GM19455 (cell line): ENCODE measurements around the gene ATXN1.
A peak's percentile ranks its signal among the peaks of the same experiment; 100 is the strongest.

Experiments used
- ATAC-seq: cut with Tn5 transposase; IDR thresholded peaks from one replicate; pipeline ENCODE4 v1.9.1; 2021; ENCODE audit not compliant: unreplicated experiment

ATXN1 gene

GRCh38 chr6:16683641-16684194 lies 77.5 kb downstream of the ATXN1 start:
- no peak for ATAC-seq

DNA sequence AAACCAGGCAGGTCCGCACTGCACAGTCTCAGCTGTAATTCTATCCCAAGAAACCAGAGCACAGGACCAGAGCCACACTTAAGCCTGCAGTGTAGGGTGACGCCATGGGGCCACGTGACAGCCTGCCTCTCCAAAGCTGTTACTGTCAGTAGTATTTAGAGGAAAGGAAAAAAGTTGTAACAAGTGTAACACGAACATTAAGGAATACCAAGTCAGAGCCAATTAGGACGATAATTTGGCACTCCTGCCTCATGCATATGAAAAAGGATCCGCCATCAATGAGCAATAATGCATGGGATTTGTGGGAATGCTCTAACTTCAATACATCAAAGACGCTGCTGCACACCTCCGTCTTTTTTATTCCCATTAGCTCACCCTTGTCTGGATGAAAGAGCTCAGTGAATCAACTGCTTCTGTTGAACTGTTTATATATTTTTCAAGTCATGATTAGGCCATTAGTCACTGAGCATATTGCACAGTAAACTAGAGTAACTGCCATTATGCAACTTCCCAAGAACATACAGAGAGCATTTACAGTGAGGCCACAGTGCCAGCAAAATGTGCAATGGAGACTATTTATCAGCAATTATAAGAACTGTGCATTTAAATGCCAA lies 79.9 kb downstream of the ATXN1 start:
- ATAC-seq, result no peak

DNA sequence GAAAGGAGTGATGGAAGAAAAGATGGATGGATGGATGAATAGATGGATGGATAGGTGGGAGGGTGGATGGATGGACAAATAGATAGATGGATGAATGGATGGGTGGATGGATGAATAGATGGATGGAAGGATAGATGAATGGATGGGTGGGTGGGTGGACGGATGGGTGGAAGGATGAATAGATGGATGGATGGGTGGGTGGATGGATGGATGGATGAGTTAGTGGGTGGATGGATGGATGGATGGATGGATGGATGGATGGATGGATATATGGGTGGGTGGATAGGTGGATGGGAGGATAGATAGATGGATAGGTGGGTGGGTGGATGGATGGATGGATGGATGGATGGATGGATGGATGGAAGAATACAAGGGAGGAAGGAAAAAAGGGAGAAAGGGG lies 82.2 kb downstream of the ATXN1 start:
- ATAC-seq, result no peak

GRCh38 chr6:16677458-16677857 lies 83.8 kb downstream of the ATXN1 start:
- ATAC-seq, result no peak

DNA sequence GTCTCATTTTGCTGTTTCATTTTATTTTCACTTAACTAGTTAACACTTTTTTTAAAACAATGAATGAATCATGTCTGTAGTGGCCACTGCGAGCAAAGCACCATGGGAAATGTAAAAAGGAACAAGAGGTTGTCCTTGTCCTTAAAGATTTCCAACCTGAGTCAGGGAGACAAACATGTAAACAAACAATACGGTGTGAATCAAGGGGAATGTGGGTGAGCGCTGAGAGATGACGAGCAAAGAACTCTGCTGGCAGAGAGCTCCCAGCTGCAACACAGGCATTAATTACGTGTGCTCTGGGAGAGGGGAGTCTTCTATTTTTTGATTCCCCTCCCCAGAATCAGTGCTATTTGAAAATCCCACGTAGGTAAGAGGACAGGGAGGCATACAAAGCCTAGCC lies 84.3 kb downstream of the ATXN1 start:
- ATAC-seq, result no peak

DNA sequence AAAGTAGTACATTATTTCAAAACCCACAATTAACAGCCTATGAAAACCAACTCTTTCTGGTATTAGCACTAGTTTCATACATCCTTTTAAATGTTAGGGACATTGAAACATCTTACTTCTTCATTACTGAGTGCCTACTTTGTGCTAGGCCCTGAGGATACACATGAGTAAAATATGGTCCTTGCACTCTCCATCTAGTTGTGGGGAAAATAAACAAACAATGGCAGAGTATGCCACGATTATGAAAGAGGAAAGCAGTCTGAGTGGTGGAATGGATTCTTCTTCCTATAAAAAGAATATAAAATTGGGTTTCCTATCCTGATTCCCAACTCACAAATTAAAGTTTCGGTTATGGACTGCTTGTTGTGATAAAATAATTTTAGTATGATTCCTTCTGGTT lies 84.9 kb downstream of the ATXN1 start:
- ATAC-seq, result no peak

GRCh38 chr6:16674801-16675392 lies 86.4 kb downstream of the ATXN1 start:
- ATAC-seq, result no peak

GRCh38 chr6:16673011-16673797 lies 88.1 kb downstream of the ATXN1 start:
- no peak for ATAC-seq

DNA sequence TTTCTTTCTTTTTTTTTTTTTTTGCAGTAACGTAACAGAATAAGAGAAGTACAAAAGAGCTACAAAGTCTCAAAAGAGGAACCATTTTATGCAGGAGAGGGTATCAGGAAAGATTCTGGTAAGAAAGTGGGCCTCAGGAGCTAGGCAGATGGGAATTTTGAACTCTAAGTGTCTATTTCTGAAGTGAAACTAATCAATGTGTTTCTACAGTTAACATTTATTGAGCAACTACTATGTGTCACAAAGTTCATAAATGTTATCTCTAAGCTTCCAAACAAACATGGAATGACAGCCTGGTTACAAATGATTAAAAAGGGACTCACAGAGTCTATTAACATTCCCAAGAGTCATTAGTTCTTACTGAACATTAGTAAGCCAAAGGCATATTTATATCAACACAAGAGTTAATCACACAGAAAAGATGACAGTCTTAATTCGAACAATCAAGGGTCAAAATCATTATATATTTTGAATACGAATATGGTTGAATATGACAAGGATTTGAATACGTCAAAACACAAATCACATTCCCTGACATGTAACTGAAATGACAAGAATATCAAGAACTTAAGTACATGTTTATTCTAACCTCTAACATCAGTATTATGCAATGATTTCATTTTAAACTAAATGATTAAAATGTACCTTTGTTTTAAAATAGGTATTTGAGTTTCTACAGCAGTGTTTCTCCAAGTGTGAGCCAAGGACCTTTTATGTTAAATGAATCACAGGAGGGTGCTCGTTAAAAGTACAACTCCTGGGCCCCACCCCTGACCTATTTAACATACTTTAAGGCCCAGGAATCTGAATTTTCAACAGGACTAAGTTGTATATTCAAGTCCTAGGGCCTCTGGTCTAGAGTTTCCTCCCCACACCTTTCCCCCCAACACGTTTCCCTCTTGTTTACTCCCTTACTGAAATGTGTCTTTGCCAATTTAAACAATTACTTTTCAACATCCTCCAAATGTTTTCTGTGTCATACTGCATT lies 89.7 kb downstream of the ATXN1 start:
- ATAC-seq, result no peak

DNA sequence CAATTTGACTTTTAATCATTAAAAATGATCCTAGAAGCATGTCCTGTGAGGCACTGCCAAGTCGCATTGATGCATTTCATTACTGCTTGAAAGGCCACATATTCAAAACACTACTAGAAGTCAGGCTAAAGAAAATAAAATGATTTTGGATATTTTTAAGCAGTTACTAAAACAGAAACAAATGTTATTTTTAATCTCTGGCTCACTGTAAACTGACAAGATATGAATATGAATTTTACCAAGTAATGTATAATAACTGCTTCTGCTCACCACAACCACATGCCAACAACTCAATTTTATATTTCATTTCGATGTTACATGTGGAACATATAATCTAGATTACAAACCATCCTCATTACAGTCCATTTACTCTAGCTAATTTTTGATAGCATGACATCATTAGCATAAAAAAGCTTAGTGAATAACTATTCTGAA lies 90.6 kb downstream of the ATXN1 start:
- ATAC-seq, result peak; percentile 52

GRCh38 chr6:16670183-16670582 lies 91.1 kb downstream of the ATXN1 start:
- ATAC-seq, result peak; percentile 55

GRCh38 chr6:16669227-16669626 lies 92.0 kb downstream of the ATXN1 start:
- no peak for ATAC-seq

DNA sequence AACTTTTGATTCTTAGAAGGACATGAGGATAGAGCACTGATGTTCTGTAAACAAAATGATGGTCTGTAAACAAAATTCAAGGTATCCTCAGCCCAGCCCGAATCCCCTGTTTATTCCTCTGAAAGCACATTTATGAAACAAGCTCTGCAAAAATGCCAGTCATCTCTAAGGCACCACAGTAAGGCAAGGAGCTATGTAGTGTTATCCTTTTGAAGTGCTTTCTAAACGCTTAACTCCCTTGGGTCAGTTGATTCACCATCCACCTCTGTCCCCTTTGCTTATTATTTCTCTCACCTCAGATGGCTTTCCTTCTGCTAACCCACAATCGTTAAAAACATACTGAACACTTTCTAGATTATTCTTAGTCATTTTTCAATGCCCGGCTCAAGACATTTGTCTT lies 93.8 kb downstream of the ATXN1 start:
- no peak for ATAC-seq

- no peak for ATAC-seq
Measured at GRCh38 chr6:16665992-16666391, 95.3 kb downstream of the ATXN1 start.

GRCh38 chr6:16665182-16665581 lies 96.1 kb downstream of the ATXN1 start:
- no peak for ATAC-seq

DNA sequence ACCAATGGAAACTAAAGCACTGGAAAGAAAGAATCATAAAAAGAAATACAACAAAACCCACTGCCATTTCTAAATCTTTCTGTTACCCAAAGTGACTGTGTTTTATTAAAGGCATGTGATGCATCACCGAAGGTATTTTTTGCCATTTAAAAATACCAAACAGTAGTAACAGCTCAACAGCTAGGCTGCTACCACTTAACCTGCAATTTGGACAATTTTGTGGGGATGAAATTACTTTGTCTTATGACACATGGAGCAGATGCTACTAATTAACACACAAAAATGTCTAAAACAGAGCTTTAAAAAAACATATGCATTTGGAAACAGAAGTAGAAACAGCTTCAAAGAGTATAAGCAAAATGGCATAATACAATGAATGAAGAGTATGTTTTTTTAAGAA lies 97.4 kb downstream of the ATXN1 start:
- ATAC-seq, result no peak

DNA sequence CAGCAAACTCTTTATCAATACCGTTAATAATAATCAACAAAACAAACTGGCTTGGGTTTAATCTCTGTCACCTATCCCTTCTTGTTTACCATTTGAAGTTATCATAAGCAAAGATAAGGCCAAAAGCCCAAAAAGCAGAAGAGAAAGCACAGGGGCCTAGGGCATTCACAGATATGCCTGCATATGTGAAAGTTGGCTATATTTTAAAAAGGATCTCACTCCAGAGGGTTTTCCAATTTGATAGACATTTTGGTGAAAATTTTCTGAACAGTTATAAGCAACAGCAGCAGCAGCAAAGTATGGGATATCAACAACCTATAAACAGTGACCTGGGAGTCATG lies 101.1 kb downstream of the ATXN1 start:
- ATAC-seq, result no peak

DNA sequence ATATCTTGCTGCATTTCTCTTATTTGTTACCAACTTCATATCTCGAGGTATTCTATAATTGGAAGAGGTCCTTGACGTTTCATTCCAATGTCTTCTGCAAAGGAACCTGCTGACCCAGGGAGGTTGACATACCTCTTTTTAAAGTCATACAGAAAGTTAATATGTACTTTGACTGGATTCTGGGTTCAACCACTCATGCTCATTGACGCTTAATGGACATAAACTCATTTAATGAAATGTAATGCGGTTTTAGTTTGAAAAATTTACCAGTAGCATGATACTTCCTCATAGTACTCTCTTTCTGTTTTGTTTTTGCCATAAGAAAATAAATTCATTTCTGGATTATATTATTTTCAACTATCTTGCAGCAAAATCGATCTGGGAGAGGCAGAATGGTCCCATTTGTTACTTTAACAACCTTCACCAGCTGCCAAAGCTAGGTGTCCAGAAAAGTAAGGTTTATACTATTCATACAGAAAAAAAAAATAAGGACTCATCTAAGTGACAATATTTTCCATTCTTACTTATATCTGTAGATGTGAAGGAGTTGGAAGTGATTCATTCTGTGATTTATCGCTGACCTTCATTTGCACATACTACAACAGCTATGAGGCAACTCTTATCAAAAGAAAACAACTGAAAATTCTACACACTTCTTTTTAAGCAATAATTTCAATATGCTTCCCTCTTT lies 101.6 kb downstream of the ATXN1 start:
- ATAC-seq, result no peak

DNA sequence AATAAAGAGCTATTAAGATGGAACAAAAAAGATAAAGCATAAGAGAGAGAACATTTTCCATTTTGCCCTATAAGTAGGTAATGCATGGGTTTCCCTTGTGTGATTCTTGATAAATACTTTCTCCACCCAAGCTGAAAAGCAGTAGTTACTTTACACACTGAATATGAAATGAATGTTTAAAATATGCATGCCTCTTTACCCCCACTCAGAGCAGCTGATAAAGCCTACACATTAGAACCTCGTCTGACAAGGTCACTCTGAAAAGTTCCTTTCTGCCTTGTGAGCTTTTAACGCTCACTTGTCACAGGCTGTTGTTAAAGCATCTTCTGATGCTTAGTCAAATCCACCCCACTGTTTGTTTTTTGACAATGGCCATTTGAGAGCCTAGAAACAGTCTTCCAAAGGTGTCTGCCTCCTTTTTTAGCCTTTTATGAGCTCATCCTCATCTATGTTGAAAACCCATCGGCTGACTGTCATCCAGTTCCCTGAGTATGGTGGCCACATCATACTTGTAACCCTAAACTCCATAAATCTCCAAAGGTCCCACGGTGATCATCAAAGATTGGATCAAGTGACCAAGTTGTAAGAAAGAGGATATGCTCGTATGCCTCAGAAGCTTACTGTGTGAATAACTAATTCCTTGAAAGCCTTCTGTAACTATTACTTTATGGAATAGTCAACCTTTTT lies 102.8 kb downstream of the ATXN1 start:
- ATAC-seq, result no peak

DNA sequence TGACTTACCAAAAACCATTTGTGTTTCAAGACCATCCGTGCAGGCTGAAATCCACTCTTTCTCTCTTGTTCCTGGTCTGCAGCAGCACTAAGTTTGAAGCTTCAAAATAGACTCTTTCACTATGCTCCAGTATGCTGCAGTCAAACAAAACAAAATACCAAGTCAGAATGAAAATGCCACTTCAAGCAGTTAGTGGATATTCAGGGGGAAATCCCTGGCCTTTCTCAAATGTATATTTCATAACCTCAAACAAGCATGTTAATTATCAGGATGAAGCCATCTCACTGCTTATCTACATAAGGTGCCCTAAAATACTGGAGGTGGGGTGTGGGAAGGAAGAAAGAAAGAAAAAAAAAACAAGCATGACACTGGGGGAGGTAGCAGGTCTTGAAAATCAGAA lies 103.5 kb downstream of the ATXN1 start:
- peak; percentile 59 for ATAC-seq
